Astrocyte (in vitro differentiated cells and primary cell): ENCODE results near the gene ZNF416.

Source experiments
- CTCF ChIP-seq: IDR thresholded peaks from 2 replicates; pipeline ENCODE4 v1.5.1; 2011; ENCODE audit warnings: low read depth, mild to moderate bottlenecking, inconsistent platforms, low read length, moderate library complexity; ENCODE audit not compliant: insufficient read depth
- EZH2 ChIP-seq: IDR thresholded peaks from 2 replicates; pipeline ENCODE4 v1.6.1; 2012; ENCODE audit warnings: mild to moderate bottlenecking, low read length, inconsistent platforms; ENCODE audit not compliant: insufficient read depth

GRCh38 chr19:57576661-57577060 is 2.0 kb downstream of the ZNF416 start:
- TF ChIP-seq CTCF (no peak), EZH2 (no peak)
